ENCODE results near the gene LMAN2.

LMAN2 gene, protein sequence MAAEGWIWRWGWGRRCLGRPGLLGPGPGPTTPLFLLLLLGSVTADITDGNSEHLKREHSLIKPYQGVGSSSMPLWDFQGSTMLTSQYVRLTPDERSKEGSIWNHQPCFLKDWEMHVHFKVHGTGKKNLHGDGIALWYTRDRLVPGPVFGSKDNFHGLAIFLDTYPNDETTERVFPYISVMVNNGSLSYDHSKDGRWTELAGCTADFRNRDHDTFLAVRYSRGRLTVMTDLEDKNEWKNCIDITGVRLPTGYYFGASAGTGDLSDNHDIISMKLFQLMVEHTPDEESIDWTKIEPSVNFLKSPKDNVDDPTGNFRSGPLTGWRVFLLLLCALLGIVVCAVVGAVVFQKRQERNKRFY

DNA sequence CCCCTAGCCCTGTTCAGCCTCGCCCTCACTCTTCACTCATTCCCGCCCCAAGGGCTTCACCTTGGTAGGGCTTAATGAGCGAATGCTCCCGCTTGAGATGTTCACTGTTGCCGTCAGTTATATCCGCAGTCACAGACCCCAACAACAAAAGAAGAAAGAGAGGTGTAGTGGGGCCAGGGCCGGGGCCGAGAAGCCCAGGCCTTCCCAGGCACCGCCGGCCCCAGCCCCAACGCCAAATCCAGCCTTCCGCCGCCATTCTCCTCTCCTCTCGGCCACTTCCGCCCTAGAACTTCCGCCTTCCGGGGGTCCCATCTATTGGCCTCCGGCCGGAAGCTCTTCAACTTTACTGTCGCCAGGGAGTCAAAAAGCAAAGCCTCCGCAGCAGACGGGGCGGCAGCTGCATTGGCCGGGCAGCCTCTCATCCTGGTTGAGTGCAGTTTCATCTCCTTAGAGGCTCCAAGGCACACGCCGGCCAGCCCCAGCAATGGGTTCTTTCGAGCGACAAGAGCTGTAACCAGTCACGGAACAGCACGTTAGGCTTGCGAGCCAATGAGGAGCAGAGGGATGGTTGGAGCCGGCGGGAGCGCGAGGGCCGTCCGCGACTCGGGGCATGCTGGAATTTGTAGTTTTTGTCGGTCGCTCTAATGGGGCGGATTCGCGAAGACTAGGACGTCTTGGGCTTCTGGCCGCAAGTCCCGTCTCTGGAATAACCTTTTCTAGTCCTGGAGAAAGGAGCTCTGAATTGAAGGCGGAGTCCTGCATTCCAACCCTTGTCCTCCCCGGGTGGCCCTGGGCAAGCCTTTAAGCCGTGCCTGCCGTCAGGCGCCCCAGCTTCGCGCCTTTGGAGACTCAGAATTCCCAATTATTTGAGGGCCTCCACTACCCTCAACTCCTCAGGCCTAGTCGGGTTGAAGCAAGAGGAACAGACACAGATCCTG, at the start of gene LMAN2:
Gene LMAN2, minus strand, starts transcription at position 277 of the 938 bp plus-strand sequence. Its CDS starts 21 bp downstream, at position 256.
- DNase-seq (ENCODE audit: low spot score) = peak; percentile 95

DNA sequence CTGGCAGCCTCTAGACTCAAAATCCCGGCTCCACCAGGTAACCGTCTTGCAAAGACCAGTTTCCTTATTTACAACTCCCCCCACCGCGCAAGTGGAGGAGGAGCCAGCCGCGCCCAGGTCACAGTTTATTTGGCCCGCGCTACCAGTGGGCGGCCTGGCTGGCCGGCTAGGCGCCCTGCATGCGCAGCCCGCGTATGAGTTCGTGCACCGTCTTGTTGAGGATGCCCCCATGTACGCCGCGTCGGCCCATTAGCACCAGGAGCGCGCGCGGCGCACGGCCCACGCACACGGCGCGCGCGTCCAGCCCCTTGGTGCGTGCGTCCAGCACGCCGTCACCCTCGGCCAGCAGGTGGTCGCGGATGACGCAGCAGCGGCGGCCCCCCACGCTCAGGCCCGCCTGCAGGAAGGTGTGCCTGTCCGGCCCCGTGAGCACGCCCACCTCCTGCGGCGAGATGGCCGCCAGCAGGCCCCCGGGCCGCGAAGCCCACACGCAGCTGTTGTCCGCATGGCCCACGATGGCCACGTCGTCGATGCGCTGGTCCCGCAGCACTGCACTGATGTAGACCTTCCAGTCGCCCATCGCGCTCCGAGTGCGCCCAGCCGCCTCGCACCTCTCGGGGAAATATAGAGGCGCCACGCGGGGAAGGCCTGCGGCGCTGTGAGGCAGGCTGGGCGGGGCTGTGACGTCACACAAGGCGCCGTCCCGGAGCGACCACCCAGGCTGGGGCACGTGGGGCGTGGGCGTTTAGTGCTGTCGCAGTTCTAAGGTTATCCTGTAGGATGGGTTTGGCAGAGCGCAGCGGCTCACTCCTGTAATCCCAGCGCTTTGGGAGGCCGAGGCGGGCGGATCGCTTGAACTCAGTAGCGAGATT, 48.8 kb upstream of the LMAN2 start, which contains the start of gene PFN3:
Gene PFN3, minus strand, starts transcription at position 665 of the 872 bp plus-strand sequence. Its CDS starts 85 bp downstream, at position 580.
- no peak for DNase-seq (ENCODE audit: low spot score)

DNA sequence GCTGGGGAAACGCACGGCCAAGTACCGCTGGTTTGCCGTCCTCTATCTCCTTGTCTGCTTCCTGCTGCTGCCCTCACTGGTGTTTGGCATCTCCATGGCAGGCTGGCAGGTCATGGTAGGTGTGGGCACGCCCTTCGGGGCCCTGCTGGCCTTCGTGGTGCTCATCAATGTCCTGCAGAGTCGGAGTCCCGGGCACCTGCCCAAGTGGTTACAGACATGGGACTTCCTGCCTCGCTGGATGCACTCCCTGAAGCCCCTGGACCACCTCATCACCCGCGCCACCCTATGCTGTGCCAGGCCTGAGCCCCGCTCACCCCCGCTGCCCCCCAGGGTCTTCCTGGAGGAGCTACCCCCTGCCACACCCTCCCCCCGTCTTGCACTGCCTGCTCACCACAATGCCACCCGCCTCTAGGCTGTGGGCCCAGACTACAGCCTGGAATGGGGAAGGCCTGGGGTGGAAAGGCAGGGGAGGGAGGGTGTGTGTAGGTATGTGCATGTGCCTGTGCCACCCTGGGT, 46.5 kb upstream of the LMAN2 start:
- no peak for DNase-seq (ENCODE audit: low spot score)

DNA sequence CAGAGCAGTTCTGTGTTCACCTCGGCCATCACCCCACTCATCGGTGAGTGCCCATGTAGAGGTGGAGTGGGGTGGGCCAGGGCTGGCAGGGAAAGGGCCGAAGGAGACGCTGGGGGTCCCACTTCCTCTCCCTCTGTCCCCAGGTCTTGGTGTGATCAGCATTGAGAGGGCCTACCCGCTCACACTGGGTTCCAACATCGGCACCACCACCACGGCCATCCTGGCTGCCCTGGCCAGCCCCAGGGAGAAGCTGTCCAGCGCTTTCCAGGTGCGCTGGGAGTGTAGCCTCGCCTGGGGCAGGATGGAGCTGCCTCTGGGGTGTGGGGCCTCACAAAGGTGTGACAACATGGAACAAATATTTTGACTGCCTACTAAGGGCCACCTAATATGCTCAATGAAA, 45.3 kb upstream of the LMAN2 start:
- no peak for DNase-seq (ENCODE audit: low spot score)

DNA sequence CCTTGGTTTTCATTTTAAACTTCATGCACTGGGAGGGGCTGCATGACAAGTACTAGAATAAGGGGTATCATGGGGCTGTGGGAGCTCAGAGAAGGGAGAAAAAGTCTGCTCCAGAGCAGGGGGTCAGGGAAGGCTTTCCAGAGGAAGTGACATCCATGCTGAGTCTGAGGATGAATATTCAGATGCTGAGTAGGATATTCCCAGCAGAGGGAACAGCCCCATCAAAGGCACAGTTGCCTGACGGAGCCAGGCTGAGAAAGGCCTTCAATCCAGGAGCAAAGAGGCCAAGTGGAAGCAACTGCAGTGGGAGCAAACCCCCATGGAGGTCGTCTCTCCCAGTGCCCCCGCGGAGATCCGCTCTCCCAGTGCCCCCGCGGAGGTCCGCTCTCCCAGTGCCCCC, 44.6 kb upstream of the LMAN2 start:
- no peak for DNase-seq (ENCODE audit: low spot score)

DNA sequence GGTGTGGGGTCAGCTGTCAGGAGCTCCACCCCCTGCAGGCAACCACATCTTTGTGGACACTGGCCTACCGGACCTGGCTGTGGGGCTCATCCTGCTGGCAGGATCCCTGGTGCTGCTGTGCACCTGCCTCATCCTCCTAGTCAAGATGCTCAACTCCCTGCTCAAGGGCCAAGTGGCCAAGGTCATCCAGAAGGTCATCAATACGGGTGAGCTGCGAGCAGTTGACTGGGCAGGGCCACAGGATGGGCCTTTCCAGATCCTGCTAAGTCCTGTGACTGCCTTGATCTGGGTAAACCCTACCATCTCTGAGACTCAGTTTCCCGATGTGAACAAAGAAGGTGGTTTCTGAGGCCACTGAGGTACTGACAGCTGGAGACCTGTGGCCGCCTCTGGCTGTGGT, 42.5 kb upstream of the LMAN2 start:
- no peak for DNase-seq (ENCODE audit: low spot score)

DNA sequence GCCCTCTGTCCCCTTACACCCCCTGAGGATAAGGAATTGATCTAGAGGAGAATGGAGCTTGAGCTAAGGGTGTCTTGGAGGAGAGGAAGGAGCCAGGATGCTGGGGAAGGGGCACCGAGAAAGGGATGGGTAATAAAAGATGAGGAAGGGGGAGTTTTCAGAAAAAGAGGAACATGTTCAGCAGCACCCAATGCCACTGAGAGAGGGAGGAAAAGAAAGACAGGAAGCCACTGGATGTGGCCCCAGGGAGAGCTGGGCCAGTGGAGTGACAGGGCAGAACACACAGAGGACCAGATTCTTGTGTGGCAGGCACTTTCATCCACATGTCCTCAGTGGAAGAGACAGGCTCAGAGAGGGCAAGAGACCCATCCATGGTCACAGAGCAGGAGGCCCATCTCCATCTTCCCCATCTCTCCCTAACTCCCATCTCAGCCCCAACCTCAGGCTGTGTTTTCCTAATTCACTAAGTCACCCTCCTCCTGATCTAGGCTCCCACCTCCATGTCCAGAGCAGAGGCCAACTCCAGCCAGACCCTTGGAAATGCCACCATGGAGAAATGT, 41.8 kb upstream of the LMAN2 start:
- DNase-seq (ENCODE audit: low spot score) = no peak

DNA sequence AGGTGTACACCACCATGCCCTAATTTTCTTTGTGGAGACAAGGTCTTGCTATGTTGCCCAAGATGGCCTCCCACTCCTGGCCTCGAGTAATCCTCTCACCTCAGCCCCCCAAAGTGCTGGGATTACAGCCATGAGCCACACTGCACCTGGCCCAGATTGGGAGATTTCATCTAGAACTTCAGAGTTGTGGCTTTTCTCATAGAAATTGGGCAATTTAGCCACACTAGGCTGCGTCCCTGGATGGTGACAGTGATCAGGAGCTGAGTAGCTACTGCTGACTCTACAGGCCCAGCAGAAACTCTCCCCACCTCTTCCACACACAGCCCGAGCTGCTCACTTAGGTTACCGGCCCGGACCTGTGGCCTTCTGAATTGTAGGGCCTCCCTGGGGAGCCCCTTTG, 41.3 kb upstream of the LMAN2 start:
- no peak for DNase-seq (ENCODE audit: low spot score)

DNA sequence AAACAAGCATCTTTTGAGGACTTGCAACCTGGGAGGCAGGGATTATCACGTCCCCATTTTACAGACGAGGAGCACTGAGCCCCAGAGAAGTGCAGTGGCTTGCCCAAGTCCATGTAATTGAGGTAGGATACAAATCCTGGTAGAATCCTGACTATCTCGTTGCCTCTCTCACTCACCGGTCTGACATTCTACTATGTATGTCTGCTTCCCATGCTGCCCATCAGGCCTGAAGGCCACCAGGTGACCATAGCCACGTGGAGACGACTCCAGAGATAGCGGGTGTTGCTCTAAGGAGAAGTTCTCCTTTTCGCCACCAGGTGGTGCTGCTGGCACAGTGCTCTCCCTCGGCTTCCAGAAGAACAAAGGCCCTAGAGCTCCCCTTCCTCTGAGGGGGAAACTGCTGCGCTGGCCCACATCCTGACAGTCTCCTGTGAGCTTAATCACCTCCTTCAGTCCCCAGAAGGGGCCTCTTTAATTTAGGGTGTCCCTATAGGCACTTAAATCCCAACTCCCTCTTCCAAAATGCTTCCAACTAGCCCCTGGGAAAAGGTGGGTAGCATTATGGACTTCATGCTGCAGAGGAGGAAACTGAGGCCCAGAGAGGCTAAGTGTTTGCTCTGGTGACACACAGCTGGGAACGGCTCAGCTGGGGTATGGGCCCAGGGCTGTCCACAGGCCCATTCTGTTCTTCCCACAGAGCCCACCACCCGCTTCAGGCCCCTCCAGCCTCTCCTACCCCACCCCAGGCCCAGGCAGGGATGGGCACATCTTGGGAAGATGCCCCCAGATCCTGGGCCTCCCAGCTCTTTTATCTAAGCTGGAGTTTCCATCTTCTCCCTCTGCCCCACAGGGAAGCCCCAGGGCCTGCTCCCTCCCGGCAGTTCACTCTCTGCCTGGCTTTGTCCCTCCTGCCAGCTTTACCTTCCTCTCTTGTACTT, 39.2 kb upstream of the LMAN2 start:
- DNase-seq (ENCODE audit: low spot score) = peak; percentile 88

DNA sequence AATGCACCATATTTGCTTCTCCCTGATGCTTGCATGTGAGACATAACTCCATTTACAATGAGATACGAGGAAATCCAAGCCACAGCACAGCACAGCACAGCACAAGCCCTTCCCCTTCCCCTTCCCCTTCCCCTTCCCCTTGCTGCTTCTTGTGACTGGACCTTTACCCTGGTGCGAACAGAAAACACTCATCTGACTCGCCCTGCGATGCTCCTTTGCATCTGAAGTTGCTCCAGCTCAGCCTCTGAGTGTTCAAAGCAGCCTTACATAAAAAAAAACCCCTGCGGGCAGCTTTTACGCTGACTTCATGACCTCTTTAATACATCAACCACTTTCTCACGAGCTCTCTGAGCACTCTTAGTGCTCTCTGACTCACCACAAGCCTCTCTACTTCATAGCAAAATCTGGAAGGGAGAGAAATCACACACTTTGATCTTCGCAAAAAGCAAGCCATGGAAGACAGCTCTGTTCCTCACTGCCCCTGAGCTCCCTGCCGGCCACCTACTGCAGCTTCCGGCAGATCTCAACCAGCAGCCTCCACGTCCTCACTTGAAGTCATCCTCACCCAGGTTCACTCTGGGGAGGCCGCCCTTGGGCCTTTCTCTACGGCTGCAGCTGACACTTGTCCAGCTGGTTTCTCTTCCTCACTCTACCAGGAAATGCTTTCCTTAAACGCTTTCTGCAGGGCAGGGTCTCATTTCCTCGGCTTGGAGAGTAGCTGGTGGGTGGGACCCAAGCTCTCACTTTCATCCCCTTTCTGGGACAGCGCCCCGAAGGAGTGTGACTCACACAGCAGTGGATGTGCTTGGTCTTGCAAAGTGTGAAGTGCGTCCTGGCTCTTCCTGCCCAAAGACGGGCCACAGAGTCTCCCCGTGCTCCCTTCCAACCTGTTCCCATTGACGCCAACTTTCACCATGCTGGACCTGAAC, 38.0 kb upstream of the LMAN2 start:
- peak; percentile 91 for DNase-seq (ENCODE audit: low spot score)

DNA sequence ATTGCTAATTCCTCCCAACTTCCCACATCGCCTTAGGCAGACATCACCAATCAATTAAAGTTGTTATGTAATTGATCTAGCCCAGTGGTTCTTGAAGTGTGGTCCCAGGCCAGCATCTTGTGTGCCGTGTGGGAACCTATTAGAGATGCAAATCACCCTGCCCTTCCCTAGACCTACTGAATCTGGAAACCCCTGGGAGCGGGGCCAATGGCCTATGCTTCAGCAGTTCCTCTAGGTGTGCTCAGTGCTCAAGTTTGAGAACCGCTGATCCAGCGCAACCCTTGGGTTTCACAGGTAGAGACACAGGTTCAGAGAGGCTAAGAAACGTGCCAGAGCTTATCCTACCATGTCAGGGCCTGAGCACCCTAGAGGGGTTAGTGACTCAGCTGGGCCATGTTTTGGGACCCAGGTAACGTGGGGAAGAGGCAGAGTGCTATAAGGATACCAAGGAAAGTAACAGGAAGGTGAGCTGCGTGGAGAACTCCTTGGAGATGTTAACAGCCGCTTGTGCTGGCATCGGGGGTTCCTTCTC, 37.1 kb upstream of the LMAN2 start:
- DNase-seq (ENCODE audit: low spot score) = no peak

DNA sequence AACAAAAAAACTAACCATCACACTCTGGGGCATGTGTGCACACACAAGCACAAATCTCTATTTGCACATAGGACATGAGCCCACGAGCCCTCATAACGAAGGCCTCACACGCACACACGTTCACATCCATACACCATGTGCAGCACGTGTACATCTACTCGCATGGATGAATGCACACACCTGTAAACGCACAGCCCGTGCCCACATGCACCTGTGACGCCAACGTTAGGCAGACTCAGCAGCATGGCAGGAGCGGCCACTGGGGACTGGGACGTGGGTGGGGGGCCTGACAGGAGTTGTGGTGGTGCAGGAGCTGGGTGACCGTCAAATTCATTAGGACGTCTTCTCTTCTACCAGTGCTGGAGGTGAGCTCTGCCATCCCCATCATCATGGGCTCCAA, 35.9 kb upstream of the LMAN2 start:
- DNase-seq (ENCODE audit: low spot score) = no peak

DNA sequence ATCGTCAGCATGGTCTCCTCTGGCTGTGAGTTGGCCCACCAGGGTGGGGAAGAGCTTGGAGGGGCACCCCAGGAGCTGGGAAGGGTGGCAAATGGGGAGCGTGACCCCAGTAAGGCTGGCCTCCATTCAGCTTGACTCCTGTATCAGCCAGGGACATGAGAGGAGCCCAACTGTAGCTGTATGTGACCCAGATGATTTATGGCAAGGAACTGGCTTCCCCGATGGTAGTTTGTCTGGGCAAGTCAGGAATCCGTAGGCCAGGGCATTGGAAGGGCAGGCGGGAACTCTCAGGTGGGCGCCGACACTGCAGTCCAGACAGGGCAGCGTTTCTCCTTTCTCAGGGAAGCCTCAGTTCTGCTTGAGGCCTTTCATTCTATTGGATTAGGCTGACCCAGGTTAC, 35.1 kb upstream of the LMAN2 start:
- no peak for DNase-seq (ENCODE audit: low spot score)

DNA sequence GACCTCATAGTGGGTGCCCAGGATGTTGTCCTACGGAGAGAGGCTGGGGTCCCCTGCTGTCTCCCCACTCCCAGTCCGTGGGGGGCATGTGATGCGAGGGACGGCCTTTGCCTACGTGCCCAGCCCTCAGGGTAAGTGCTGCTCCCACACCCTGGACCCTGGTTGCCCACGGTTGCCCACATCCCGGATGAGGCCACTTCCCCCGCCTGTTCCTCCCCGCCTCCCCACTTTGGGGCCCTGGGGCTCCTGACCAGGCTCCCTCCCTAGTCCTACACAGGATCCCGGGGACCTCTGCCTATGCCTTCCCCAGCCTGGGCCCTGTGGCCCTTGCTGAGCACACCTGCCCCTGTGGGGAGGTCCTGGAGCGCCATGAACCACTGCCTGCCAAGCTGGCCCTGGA, 34.3 kb upstream of the LMAN2 start:
- DNase-seq (ENCODE audit: low spot score) = no peak

DNA sequence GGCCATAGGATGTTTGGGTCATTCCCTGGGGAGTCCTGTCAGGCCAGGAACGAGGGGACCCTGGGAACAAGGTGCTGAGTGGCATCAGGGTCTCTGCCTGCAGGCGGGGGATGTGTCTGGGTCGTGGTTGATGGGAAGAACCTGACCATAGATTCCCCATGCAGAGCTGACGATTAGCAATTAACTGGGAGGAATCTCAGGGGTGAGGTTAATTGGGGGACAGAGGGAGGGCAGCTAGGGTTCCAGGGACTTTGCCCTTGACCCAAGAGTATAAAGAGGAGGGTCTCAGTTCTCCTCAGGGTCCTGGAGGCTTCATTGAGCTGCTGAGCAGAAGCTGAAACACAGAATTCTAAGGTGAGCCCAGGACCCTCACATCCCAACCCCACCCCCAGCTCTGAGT, 32.7 kb upstream of the LMAN2 start, which contains the start of gene SLC34A1:
Gene SLC34A1, plus strand, starts transcription at position 301 of the 400 bp plus-strand sequence. CDS start 1,308 bp downstream, outside the sequence.
- DNase-seq (ENCODE audit: low spot score) = no peak

DNA sequence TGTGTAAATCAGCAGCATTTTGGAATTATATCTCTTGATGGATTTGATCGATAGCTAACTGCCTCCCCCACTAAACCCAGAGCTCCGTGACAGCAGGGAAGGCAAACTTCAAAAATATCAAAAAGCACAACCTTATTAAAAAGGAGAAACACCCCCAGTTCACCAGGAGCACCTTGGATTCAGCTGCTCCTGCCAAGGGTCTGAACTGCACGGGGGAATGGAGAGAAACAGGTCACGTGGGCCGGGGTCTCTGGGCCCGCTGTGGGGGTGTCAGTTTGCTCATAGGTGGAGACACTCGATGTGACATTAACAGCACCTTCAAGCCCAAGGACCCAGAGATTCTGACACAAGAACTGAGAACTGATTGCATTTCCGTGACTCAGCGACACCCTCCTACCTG, 31.7 kb upstream of the LMAN2 start:
- no peak for DNase-seq (ENCODE audit: low spot score)

DNA sequence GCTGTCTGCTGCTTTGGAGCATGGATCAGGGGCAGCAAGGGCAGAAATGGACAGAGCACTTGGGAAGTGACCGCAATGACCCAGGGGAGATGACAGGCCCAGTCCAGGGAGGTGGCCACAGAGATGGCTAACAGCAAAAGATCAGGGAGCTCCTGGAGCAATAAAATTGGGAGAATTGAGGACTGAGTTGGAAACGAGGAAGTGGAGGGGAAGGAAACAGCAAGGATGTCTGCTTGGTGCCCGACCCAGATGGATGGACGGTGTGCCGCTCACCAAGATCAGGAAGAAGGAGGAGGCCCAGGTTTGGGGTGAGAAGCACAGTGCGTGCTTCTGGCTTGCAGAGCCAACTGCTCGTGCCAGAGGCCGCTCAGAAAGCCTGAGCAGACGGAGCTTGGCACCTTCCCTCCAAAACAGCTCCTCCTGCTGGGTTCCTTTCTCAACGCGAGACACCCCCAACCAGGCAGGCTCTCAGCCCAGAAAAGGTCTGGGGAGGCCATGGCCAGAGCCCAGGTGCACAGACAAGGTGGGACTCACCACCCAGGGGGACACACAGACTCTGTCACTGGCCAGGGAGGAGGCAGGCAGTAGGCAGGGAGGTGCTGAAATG, 31.1 kb upstream of the LMAN2 start:
- no peak for DNase-seq (ENCODE audit: low spot score)

DNA sequence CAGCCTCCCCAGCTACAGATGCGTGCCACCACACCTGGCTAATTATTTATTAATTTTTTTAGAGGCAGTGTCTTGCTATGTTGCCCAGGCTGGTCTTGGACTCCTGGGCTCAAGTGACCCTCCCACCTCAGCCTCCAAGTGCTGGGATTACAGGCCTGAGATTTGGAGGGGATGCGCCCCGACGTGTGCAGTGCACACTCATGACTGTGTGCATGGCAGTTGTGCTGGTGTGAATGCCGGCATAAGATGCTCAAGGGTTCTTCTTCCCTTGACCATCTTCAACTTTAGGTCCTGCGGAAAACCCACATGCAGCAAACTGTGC, 29.3 kb upstream of the LMAN2 start:
- no peak for DNase-seq (ENCODE audit: low spot score)
